ENCODE measurements around the gene GDF11. TPM values are rescaled to one million over a fixed set of nuclear protein-coding genes. Genes with fewer than 3 reads are reported as not detected.

The GDF11 gene
- total and polyA plus RNA-seq, 2 of the 4 experiments (the other 2 are of a cell fraction): 2.7 to 12.9 TPM

DNA sequence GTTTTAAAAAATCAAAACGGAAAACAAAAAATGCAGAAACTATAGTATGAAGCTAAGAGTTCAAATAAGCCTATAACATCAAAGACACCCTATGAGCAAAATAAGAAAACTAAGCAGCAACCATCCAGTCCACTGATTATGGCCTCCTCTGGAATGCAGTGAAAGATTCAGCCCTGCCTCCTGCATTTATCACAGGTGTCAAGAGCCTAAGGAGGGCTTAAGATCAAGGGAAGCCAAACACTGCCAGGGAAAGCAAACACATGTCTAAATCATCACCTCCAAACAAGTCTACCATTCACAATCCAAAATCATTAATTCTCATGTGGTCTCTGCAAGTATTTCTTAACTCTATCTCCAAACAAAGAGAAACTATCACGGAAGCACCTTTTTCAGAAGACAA, 46.2 kb downstream of the GDF11 start:
- Histone ChIP-seq H4K20me1 (ENCODE audit: insufficient read depth, low read length) (no peaks in the 10 kb centered on the region), H4K91ac (ENCODE audit: insufficient read depth, low read depth, low read length) (no peak overlapping the region), H2BK120ac (ENCODE audit: low read depth, low read length) (no peak overlapping the region), H3K23ac (ENCODE audit: low read depth, low read length) (no peak overlapping the region), H3K9ac (ENCODE audit: low read depth, low read length) (no peak overlapping the region), H2AK9ac (replicated peaks; ENCODE audit: low read depth, low read length, poor library complexity) (no peak overlapping the region), H4K8ac (ENCODE audit: low read depth in 2 of 2, low read length in 2 of 2) (no peak overlapping the region), H2AK5ac (ENCODE audit: low read depth, low read length) (no peak overlapping the region), H3K36me3 (ENCODE audit: control insufficient read depth, insufficient read depth, low read length) (peaks cover 44% of the 10 kb centered on the region), H3K79me1 (ENCODE audit: low read depth in 1 of 2, low read length in 2 of 2) (peaks cover 15 to 26% of the 10 kb centered on the region in 2 experiments), H3K4me3 (ENCODE audit: insufficient read depth, low read depth, low read length) (no peak overlapping the region), H3K14ac (replicated peaks; ENCODE audit: low read depth, low read length) (no peak overlapping the region), H3K4me1 (ENCODE audit: control insufficient read depth, insufficient read depth, low read length) (no peaks in the 10 kb centered on the region), H3K9me3 (ENCODE audit: control insufficient read depth, insufficient read depth, low read length) (no peaks in the 10 kb centered on the region), H2BK15ac (ENCODE audit: low read depth, low read length) (no peak overlapping the region), H3K9me1 (ENCODE audit: insufficient read depth, low read length) (no peaks in the 10 kb centered on the region), H3K56ac (ENCODE audit: extremely low read depth, insufficient read depth, low read length) (no peak overlapping the region), H3K18ac (ENCODE audit: low read depth, low read length) (no peak overlapping the region), H3K4ac (ENCODE audit: low read depth, low read length) (no peak overlapping the region), H3K27me3 (ENCODE audit: control insufficient read depth, insufficient read depth, low read length) (no peaks in the 10 kb centered on the region), H2BK5ac (ENCODE audit: low read depth, low read length, poor library complexity, severe bottlenecking) (no peak overlapping the region), H4K5ac (ENCODE audit: low read depth, low read length) (no peak overlapping the region), H2BK20ac (ENCODE audit: low read depth, low read length) (no peak overlapping the region), H3K27ac (ENCODE audit: insufficient read depth, low read length) (no peak overlapping the region), H3K4me2 (ENCODE audit: low read depth, low read length) (no peak overlapping the region), H2AFZ (replicated peaks; ENCODE audit: low read length, poor library complexity) (no peak overlapping the region)
- ChIA-PET CTCF (interaction anchor here (0.9 kb wide), 1 partner anchor 8 kb away, joined by 3 read pairs; no protein-coding TSS in a partner anchor), POLR2A (ENCODE audit: unreplicated experiment) (interaction anchor here (0.6 kb wide), 1 partner anchor 138 kb away, joined by 6 read pairs; no protein-coding TSS in a partner anchor)
- TF ChIP-seq, protein P1, sequence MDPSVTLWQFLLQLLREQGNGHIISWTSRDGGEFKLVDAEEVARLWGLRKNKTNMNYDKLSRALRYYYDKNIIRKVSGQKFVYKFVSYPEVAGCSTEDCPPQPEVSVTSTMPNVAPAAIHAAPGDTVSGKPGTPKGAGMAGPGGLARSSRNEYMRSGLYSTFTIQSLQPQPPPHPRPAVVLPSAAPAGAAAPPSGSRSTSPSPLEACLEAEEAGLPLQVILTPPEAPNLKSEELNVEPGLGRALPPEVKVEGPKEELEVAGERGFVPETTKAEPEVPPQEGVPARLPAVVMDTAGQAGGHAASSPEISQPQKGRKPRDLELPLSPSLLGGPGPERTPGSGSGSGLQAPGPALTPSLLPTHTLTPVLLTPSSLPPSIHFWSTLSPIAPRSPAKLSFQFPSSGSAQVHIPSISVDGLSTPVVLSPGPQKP (IDR thresholded peaks at IDR 0.05; ENCODE audit: borderline replicate concordance, low read depth, low read length): no peak
- no peak for TF ChIP-seq MXI1 (IDR thresholded peaks at IDR 0.05; ENCODE audit: borderline replicate concordance, low read depth, low read length)
- TF ChIP-seq, protein P2, sequence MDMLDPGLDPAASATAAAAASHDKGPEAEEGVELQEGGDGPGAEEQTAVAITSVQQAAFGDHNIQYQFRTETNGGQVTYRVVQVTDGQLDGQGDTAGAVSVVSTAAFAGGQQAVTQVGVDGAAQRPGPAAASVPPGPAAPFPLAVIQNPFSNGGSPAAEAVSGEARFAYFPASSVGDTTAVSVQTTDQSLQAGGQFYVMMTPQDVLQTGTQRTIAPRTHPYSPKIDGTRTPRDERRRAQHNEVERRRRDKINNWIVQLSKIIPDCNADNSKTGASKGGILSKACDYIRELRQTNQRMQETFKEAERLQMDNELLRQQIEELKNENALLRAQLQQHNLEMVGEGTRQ (IDR thresholded peaks at IDR 0.05; ENCODE audit: low read depth, low read length): no peak
- no peak for TF ChIP-seq CHD1 (IDR thresholded peaks at IDR 0.05; ENCODE audit: low read depth, low read length)
- TF ChIP-seq, protein P3, sequence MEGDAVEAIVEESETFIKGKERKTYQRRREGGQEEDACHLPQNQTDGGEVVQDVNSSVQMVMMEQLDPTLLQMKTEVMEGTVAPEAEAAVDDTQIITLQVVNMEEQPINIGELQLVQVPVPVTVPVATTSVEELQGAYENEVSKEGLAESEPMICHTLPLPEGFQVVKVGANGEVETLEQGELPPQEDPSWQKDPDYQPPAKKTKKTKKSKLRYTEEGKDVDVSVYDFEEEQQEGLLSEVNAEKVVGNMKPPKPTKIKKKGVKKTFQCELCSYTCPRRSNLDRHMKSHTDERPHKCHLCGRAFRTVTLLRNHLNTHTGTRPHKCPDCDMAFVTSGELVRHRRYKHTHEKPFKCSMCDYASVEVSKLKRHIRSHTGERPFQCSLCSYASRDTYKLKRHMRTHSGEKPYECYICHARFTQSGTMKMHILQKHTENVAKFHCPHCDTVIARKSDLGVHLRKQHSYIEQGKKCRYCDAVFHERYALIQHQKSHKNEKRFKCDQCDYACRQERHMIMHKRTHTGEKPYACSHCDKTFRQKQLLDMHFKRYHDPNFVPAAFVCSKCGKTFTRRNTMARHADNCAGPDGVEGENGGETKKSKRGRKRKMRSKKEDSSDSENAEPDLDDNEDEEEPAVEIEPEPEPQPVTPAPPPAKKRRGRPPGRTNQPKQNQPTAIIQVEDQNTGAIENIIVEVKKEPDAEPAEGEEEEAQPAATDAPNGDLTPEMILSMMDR (conservative IDR thresholded peaks at IDR 0.05; ENCODE audit: low read depth, low read length): no peak
- TF ChIP-seq RAD21 (IDR thresholded peaks at IDR 0.05; ENCODE audit: low read length): no peak
- no peak for TF ChIP-seq POLR2A (IDR thresholded peaks at IDR 0.05; ENCODE audit: low read depth, low read length)
- no peak for TF ChIP-seq CEBPB (IDR thresholded peaks at IDR 0.05; ENCODE audit: low read depth, low read length)
- TF ChIP-seq BHLHE40 (IDR thresholded peaks at IDR 0.05; ENCODE audit: low read depth, low read length): no peak
- TF ChIP-seq RCOR1 (IDR thresholded peaks at IDR 0.05; ENCODE audit: insufficient replicate concordance, low read length): no peak
- TF ChIP-seq FOS (IDR thresholded peaks at IDR 0.05; ENCODE audit: low read depth, low read length): no peak
- TF ChIP-seq NFE2L2 (IDR thresholded peaks at IDR 0.05; ENCODE audit: low read depth, low read length): no peak
- TF ChIP-seq MAZ (IDR thresholded peaks at IDR 0.05; ENCODE audit: borderline replicate concordance, low read depth, low read length): no peak
- no peak for TF ChIP-seq SMC3 (IDR thresholded peaks at IDR 0.05; ENCODE audit: low read depth, low read length)
- TF ChIP-seq MAFK (IDR thresholded peaks at IDR 0.05; ENCODE audit: low read depth, low read length): no peak
- TF ChIP-seq RFX5 (IDR thresholded peaks at IDR 0.05; ENCODE audit: low read depth, low read length): no peak
- dilution Hi-C loops (cut with HindIII; ENCODE audit: low sequenced_read_pairs, unreplicated experiment): no loop called here
- ATAC-seq (ENCODE audit: low read depth) (no peak), DNase-seq (no peak)
- no TSS peak for BruUV-seq (replicated peaks)
- intact Hi-C loops (cut with micrococcal nuclease): no loop called here
- in situ Hi-C loops (cut with MboI; ENCODE audit: low sequenced_read_pairs): no loop called here
- WGBS, 2 experiments (ENCODE audit: extremely low coverage in 2 of 2, insufficient read length in 1 of 2): no CpG with 5 or more reads among the region's 2 CpGs

Measured in IMR-90 (cell line).